GM13976 (cell line): ENCODE results near the gene TBC1D16.

Experiments
- DNase-seq: peaks from one replicate; pipeline ENCODE4 v3.0.0; 2012; ENCODE audit warnings: low spot score
- CTCF ChIP-seq: IDR thresholded peaks from 2 replicates; pipeline ENCODE4 v1.5.1; 2012; ENCODE audit warnings: borderline replicate concordance, mild to moderate bottlenecking; ENCODE audit not compliant: insufficient read depth; ENCODE audit errors: extremely low read depth, missing control alignments, control extremely low read depth
- in situ Hi-C: fragments of 300-500 bp; cut with MboI; formaldehyde crosslinking; loops from one replicate; pipeline ENCODE4 v1.12.0; 2022; ENCODE audit warnings: low sequenced_read_pairs, mixed read lengths, inconsistent platforms; ENCODE audit not compliant: unreplicated experiment

Gene TBC1D16

GRCh38 chr17:79989106-79989835 is 46.4 kb downstream of the TBC1D16 start:
- DNase-seq = no peak
- in situ Hi-C loops = no loop called here
- no peak for TF ChIP-seq CTCF

DNA sequence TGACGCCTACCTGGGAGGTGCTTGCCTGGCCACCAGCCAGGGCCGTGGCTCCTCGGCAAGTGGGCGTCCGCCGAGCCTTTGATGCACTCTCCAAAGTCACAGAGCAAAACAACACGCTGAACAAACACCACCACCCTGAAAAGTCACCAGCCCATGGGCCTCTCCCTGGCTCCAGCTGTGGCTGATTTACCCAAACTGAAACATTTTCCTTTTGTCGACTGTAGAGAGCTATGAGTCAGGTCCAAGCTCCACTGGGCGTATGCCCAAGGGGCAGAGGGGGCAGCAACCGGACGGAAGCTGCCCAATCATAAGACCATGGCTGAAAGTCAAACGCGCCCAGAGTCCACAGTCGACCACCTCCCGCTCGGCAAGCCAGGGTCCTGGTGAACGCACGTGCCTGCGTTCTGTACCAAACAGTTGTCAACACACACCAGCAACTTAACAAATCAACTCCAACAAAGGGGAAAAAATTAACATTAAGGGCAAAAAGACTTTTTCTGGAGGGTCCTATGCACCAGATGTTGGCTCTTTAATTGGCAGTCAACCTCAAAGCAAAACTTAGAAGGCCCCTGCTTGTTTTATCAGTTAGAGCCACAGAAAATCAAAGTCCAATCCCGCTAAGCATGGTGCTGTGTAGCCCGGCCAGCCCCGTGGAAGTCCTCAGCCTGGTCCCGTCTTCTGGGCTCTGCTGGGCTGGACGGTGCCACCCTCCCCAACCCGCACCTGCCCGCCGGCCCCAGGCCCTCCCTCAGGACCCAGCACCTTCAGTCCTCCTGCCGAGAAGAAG is 47.3 kb downstream of the TBC1D16 start:
- in situ Hi-C loops = no loop called here
- TF ChIP-seq CTCF = no peak
- no peak for DNase-seq

DNA sequence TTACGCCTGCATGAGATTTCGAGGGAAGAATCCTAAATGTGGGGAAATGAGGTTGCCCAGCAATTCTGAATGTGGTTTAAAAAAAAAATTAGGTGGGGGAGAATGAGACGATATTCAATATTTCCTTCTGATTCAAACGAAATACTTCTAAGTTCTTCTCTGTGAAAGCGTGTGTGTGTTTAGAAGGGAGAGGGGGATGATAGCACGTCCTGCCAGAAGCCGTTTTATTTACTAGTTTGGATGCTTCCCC is 47.8 kb downstream of the TBC1D16 start:
- no peak for TF ChIP-seq CTCF
- DNase-seq = no peak
- in situ Hi-C loops = no loop called here

GRCh38 chr17:79987187-79987934 is 48.3 kb downstream of the TBC1D16 start:
- in situ Hi-C loops = no loop called here
- no peak for TF ChIP-seq CTCF
- DNase-seq = no peak

GRCh38 chr17:79986411-79987186 is 49.1 kb downstream of the TBC1D16 start:
- no peak for DNase-seq
- in situ Hi-C loops = no loop called here
- TF ChIP-seq CTCF = no peak

- DNase-seq = no peak
- TF ChIP-seq CTCF = no peak
- in situ Hi-C loops = no loop called here
Observed at GRCh38 chr17:79985943-79986391, 49.7 kb downstream of the TBC1D16 start.
